ENCODE data around the gene SPATA3.

The SPATA3 gene

GRCh38 chr2:231037202-231037730 is 41.3 kb downstream of the SPATA3 start, which contains the start of gene C2orf72:
Gene C2orf72, plus strand, starts transcription at chr2:231037523. Its CDS starts 43 bp downstream, at chr2:231037566.
- TF ChIP-seq CTCF (IDR thresholded peaks at IDR 0.05; ENCODE audit: extremely low read depth, missing control alignments), result no peak
- DNase-seq (ENCODE audit: low spot score), result peak; percentile 71

GRCh38 chr2:231037731-231038482 is 42.0 kb downstream of the SPATA3 start:
- TF ChIP-seq CTCF (IDR thresholded peaks at IDR 0.05; ENCODE audit: extremely low read depth, missing control alignments), result no peak
- peak; percentile 77 for DNase-seq (ENCODE audit: low spot score)

GRCh38 chr2:231038483-231039293 is 42.8 kb downstream of the SPATA3 start:
- TF ChIP-seq CTCF (IDR thresholded peaks at IDR 0.05; ENCODE audit: extremely low read depth, missing control alignments), result no peak
- peak; percentile 29 for DNase-seq (ENCODE audit: low spot score)

- no peak for DNase-seq (ENCODE audit: low spot score)
- TF ChIP-seq CTCF (IDR thresholded peaks at IDR 0.05; ENCODE audit: extremely low read depth, missing control alignments), result no peak
These were observed 43.4 kb downstream of the SPATA3 start for GRCh38 chr2:231039294-231039664.

GRCh38 chr2:231039821-231040364 is 44.0 kb downstream of the SPATA3 start:
- TF ChIP-seq CTCF (IDR thresholded peaks at IDR 0.05; ENCODE audit: extremely low read depth, missing control alignments), result no peak
- DNase-seq (ENCODE audit: low spot score), result no peak

GRCh38 chr2:231041061-231041689 is 45.3 kb downstream of the SPATA3 start:
- no peak for TF ChIP-seq CTCF (IDR thresholded peaks at IDR 0.05; ENCODE audit: extremely low read depth, missing control alignments)
- DNase-seq (ENCODE audit: low spot score), result no peak

All from GM20000 (cell line).